Suprapubic skin (tissue), 4 donors: ENCODE results near the gene RPS24.

ENCODE experiments used
- EP300 ChIP-seq: sonication (generic); formaldehyde crosslinking; IDR thresholded peaks from one replicate; pipeline ENCODE4 v1.6.1; 2017; ENCODE audit warnings: antibody characterized with exemption
- POLR2A ChIP-seq, 2 donors: fragments of 450-650 bp; IDR thresholded peaks; one replicate each; pipeline ENCODE4 v1.6.1; 2017; ENCODE audit warnings: antibody characterized with exemption in 2 of 2, mild to moderate bottlenecking in 2 of 2, moderate library complexity in 2 of 2
- POLR2AphosphoS5 ChIP-seq, 3 donors: sonication (generic); formaldehyde crosslinking; IDR thresholded peaks; one replicate each; pipeline ENCODE4 v1.6.1; 2017; ENCODE audit warnings: antibody characterized with exemption in 3 of 3
- TF ChIP-seq, protein P1 (sequence below), 2 donors: fragments of 200-600 bp in 1 of 2; fragments of 450-650 bp in 1 of 2; sonication (generic) in 1 of 2; IDR thresholded peaks; one replicate each; pipeline ENCODE4 v1.5.1; 2016 to 2019; ENCODE audit warnings: antibody characterized with exemption in 2 of 2, mild to moderate bottlenecking in 1 of 2, moderate library complexity in 1 of 2

DNA sequence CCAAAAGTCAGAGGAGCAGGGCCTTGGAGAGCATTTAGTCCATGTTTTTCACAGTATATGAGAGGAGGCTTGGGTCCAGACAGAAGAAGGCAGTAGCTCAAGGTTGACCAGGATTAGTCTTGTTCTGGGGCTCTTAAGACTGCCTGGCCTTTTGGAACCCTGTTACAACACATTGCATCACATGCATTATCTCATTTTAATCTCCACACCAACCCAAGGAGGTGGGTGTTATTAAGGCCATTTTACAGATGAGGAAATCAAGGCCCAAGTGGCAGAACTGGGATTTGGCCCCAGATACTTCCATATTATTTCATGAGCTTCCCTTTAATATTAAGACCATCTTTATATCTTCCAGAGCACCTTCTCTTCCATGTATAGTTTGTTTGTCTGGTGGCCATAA is 38.8 kb downstream of the RPS24 start:
- TF ChIP-seq, protein P1, sequence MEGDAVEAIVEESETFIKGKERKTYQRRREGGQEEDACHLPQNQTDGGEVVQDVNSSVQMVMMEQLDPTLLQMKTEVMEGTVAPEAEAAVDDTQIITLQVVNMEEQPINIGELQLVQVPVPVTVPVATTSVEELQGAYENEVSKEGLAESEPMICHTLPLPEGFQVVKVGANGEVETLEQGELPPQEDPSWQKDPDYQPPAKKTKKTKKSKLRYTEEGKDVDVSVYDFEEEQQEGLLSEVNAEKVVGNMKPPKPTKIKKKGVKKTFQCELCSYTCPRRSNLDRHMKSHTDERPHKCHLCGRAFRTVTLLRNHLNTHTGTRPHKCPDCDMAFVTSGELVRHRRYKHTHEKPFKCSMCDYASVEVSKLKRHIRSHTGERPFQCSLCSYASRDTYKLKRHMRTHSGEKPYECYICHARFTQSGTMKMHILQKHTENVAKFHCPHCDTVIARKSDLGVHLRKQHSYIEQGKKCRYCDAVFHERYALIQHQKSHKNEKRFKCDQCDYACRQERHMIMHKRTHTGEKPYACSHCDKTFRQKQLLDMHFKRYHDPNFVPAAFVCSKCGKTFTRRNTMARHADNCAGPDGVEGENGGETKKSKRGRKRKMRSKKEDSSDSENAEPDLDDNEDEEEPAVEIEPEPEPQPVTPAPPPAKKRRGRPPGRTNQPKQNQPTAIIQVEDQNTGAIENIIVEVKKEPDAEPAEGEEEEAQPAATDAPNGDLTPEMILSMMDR (IDR thresholded peaks at IDR 0.05): no peak
- TF ChIP-seq POLR2A (IDR thresholded peaks at IDR 0.05) (no peak), POLR2AphosphoS5 (IDR thresholded peaks at IDR 0.05) (no peak), EP300 (no peak)
